Heart left ventricle (tissue), 13 donors: ENCODE data around the gene ADGRB3.

ENCODE experiments used
- CTCF ChIP-seq, 12 donors: fragments of 200-600 bp; sonication (generic) in 4 of 12; IDR thresholded peaks; one replicate each; pipeline versions ENCODE4 v1.5.0 to v1.8.0; 2018 to 2022; ENCODE audit warnings: antibody characterized with exemption in 12 of 12, mild to moderate bottlenecking in 5 of 12
- POLR2A ChIP-seq, 2 donors: fragments of 450-650 bp; IDR thresholded peaks; one replicate each; pipeline ENCODE4 v1.6.1; 2017; ENCODE audit warnings: antibody characterized with exemption in 2 of 2, mild to moderate bottlenecking in 2 of 2, moderate library complexity in 2 of 2
- donor health status: ischemic (EF 13 %, LVEDD 7.1; RV severe dilation, severe dysfunction).
- donor health status: DM: no; HTN: yes; CAD: no.
- donor health status: DM: no; HTN: no; CAD: no.
- donor health status: ischemic (EF 25% LVEDD 6.9; RV normal size, moderate dysfunction).
- donor health status: ischemic (EF 25% LVEDD 5.7; RV mildly dilated, moderate dysfunction).
- donor health status: ischemic (EF 35%, LVEDD 5.7; RV mildly dilated, moderate dysfunction).
- donor health status: nonischemic (EF 11% LVEDD 7.7; RV severe dilation, severe dysfunction).
- donor health status: DM: yes; HTN: yes; CAD: no.
- donor health status: PGD.
- donor health status: ischemic (EF 29% LVEDD 5.4; RV normal size, mild dysfunction).
- donor health status: nonischemic (EF 23%, LVEDD 6.1; RV moderate dilation, normal function).

DNA sequence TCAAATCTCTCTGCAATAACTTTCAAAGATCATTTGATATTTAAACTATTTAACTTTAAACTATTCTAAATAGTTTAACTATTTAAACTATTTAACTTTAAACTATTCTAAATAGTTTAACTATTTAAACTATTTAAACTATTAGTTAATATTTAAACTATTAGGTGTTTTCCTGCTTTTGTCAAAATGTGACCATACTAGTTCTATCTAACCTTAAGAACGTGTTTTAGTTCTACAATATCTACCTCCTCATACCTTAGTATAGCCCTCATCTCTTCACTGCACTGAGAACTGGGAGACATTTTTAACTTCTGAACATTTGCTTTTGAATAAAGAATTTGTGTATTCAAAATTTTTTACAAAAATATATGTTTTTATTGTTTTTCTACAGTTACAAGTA lies 429.1 kb downstream of the ADGRB3 start:
- TF ChIP-seq CTCF (IDR thresholded peaks at IDR 0.05) (no peak), POLR2A (IDR thresholded peaks at IDR 0.05) (no peak)
